WTC11 (cell line): ENCODE results near the gene NEDD4L.

Experiments
- ATF3 ChIP-seq: sonication (generic); formaldehyde crosslinking; conservative IDR thresholded peaks from 2 replicates; pipeline ENCODE4 v1.8.1; 2022; ENCODE audit warnings: mild to moderate bottlenecking, missing genetic modification reagents
- CBFB ChIP-seq: sonication (generic); formaldehyde crosslinking; IDR thresholded peaks from 2 replicates; pipeline ENCODE4 v1.8.1; 2022; ENCODE audit warnings: mild to moderate bottlenecking, low read depth, missing genetic modification reagents
- CREB1 ChIP-seq: sonication (generic); formaldehyde crosslinking; IDR thresholded peaks from 2 replicates; pipeline ENCODE4 v1.8.0; 2023; ENCODE audit warnings: mild to moderate bottlenecking, missing genetic modification reagents
- CTCF ChIP-seq: fragments of 200-600 bp; IDR thresholded peaks from 2 replicates; pipeline ENCODE4 v1.8.0; 2022; ENCODE audit warnings: antibody characterized with exemption
- E2F1 ChIP-seq: sonication (generic); formaldehyde crosslinking; IDR thresholded peaks from 2 replicates; pipeline ENCODE4 v1.8.0; 2022; ENCODE audit warnings: mild to moderate bottlenecking, missing genetic modification reagents
- E2F5 ChIP-seq: sonication (generic); formaldehyde crosslinking; IDR thresholded peaks from 2 replicates; pipeline ENCODE4 v1.8.1; 2022; ENCODE audit warnings: mild to moderate bottlenecking, moderate library complexity, missing genetic modification reagents
- MAX ChIP-seq: sonication (generic); formaldehyde crosslinking; IDR thresholded peaks from 2 replicates; pipeline ENCODE4 v1.8.0; 2022; ENCODE audit warnings: mild to moderate bottlenecking, missing genetic modification reagents
- NR2C2 ChIP-seq: sonication (generic); formaldehyde crosslinking; IDR thresholded peaks from 2 replicates; pipeline ENCODE4 v1.8.0; 2022; ENCODE audit warnings: mild to moderate bottlenecking, missing genetic modification reagents
- TEAD4 ChIP-seq: sonication (generic); formaldehyde crosslinking; IDR thresholded peaks from 2 replicates; pipeline ENCODE4 v1.8.0; 2022; ENCODE audit warnings: mild to moderate bottlenecking, missing genetic modification reagents
- ZNF219 ChIP-seq: sonication (generic); formaldehyde crosslinking; IDR thresholded peaks from 2 replicates; pipeline ENCODE4 v1.8.0; 2023; ENCODE audit warnings: missing genetic modification reagents, mild to moderate bottlenecking, borderline replicate concordance
- ZNF263 ChIP-seq: sonication (generic); formaldehyde crosslinking; IDR thresholded peaks from 2 replicates; pipeline ENCODE4 v1.8.1; 2022; ENCODE audit warnings: low read depth, mild to moderate bottlenecking, moderate library complexity, missing genetic modification reagents
- ZNF281 ChIP-seq: sonication (generic); formaldehyde crosslinking; IDR thresholded peaks from 2 replicates; pipeline ENCODE4 v1.8.0; 2023; ENCODE audit warnings: mild to moderate bottlenecking, missing genetic modification reagents
- ZNF416 ChIP-seq: fragments of 250-450 bp; sonication (Bioruptor Pico); IDR thresholded peaks from 2 replicates; pipeline ENCODE4 v1.9.0; 2021; ENCODE audit warnings: mild to moderate bottlenecking, inconsistent platforms

- TF ChIP-seq ZNF281 (CRISPR knock-in tag), result no peak
- no peak for TF ChIP-seq CTCF
- no peak for TF ChIP-seq ATF3
- no peak for TF ChIP-seq MAX
- TF ChIP-seq TEAD4, result no peak
- TF ChIP-seq NR2C2, result no peak
- no peak for TF ChIP-seq CBFB (CRISPR knock-in tag)
- 0 out of 2 replicates have a peak, but pooled peaks have one; percentile 20 for TF ChIP-seq CREB1 (CRISPR knock-in tag)
- no peak for TF ChIP-seq ZNF263 (CRISPR knock-in tag)
- TF ChIP-seq E2F1 (CRISPR knock-in tag), result no peak
- no peak for TF ChIP-seq ZNF416 (CRISPR knock-in tag)
- no peak for TF ChIP-seq ZNF219 (CRISPR knock-in tag)
- no peak for TF ChIP-seq E2F5 (CRISPR knock-in tag)
Observed at GRCh38 chr18:58228762-58229161, 184.7 kb downstream of the NEDD4L start.
